Duodenal mucosa (tissue), 2 donors: ENCODE measurements around the gene FGD4.

Source experiments
- H3K27ac ChIP-seq: one replicate; pipeline ENCODE4 v1.7.0; 2013; ENCODE audit warnings: low read depth, low read length
- H3K27me3 ChIP-seq, 2 donors: one replicate each; pipeline ENCODE4 v1.7.0; 2013; ENCODE audit warnings: low read length in 2 of 2, control low read depth in 1 of 2; ENCODE audit not compliant: insufficient read depth in 2 of 2, control insufficient read depth in 1 of 2
- H3K36me3 ChIP-seq, 2 donors: one replicate each; pipeline ENCODE4 v1.7.0; 2013; ENCODE audit warnings: low read length in 2 of 2, control low read depth in 1 of 2; ENCODE audit not compliant: insufficient read depth in 2 of 2, control insufficient read depth in 1 of 2
- H3K4me1 ChIP-seq, 2 donors: one replicate each; pipeline ENCODE4 v1.7.0; 2013; ENCODE audit warnings: low read length in 2 of 2, control low read depth in 1 of 2; ENCODE audit not compliant: insufficient read depth in 2 of 2, control insufficient read depth in 1 of 2
- H3K4me3 ChIP-seq, 2 donors: one replicate each; pipeline ENCODE4 v1.7.0; 2013; ENCODE audit warnings: low read length in 2 of 2, low read depth in 1 of 2
- H3K9ac ChIP-seq, 2 donors: one replicate each; pipeline ENCODE4 v1.7.0; 2013; ENCODE audit warnings: low read length in 2 of 2, low read depth in 1 of 2
- H3K9me3 ChIP-seq, 2 donors: one replicate each; pipeline ENCODE4 v1.7.0; 2013; ENCODE audit warnings: low read length in 2 of 2, control low read depth in 1 of 2; ENCODE audit not compliant: control insufficient read depth in 1 of 2

FGD4 gene

GRCh38 chr12:32483993-32484392 is 84.6 kb downstream of the FGD4 start:
- Histone ChIP-seq H3K4me1 (peaks cover 15 to 26% of the 10 kb centered on the region in 2 donors), H3K4me3 (no peak overlapping the region), H3K9ac (no peak overlapping the region), H3K9me3 (no peaks in the 10 kb centered on the region), H3K27ac (no peak overlapping the region), H3K36me3 (no peaks in the 10 kb centered on the region), H3K27me3 (no peaks in the 10 kb centered on the region)

GRCh38 chr12:32486158-32486557 is 86.8 kb downstream of the FGD4 start:
- H3K27ac ChIP-seq: no peak overlapping the region
- no peaks in the 10 kb centered on the region for H3K36me3 ChIP-seq
- no peaks in the 10 kb centered on the region for H3K27me3 ChIP-seq
- peak overlapping the region; percentile 8 to 19 for H3K9ac ChIP-seq
- H3K4me1 ChIP-seq: peaks cover 17 to 30% of the 10 kb centered on the region in 2 donors
- H3K4me3 ChIP-seq: no peak overlapping the region
- no peaks in the 10 kb centered on the region for H3K9me3 ChIP-seq

DNA sequence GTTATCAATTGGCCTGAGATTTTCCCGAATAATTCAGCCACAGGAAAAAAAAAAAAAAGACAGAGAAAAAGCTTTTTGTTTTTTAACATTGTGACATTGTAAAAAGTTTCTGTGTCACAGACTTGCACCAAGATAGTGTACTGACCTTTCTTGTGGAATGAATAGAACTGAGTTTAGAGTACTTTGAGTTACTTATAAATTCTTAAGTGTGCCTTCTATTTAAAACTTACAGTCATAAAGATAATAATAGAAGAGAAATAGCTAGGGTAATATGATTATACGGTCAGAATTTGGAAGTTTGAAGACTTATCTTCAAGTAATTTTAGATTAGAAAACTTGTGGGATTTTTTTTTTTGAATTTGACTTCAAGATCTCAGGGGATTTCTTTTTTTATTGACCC is 88.8 kb downstream of the FGD4 start:
- Histone ChIP-seq H3K27me3 (no peaks in the 10 kb centered on the region), H3K27ac (no peak overlapping the region), H3K36me3 (no peaks in the 10 kb centered on the region), H3K9me3 (no peaks in the 10 kb centered on the region), H3K4me3 (no peak overlapping the region), H3K4me1 (peaks cover 17 to 38% of the 10 kb centered on the region in 2 donors), H3K9ac (no peak overlapping the region)

DNA sequence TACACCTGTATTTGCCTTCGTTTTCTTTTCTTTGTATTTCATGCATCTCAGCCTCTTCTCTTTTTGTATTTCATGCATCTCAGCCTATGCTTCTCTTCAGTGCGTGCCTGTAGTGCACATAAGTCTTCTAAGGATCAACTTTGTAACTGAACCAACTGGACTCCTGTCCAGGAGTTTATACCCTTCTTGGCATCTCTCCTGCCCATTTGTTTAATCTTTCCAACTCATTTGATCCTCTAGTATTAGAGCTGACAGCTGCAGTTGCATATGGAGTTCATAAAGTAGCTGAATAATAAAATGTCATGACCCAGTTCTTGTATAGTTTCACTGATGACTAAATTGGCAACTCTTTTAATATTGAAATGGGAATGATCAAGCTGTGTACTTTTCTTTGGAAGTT is 89.7 kb downstream of the FGD4 start:
- Histone ChIP-seq H3K36me3 (no peaks in the 10 kb centered on the region), H3K9me3 (no peaks in the 10 kb centered on the region), H3K9ac (no peak overlapping the region), H3K4me3 (no peak overlapping the region), H3K27ac (no peak overlapping the region), H3K27me3 (no peaks in the 10 kb centered on the region), H3K4me1 (peaks cover 13 to 35% of the 10 kb centered on the region in 2 donors)

DNA sequence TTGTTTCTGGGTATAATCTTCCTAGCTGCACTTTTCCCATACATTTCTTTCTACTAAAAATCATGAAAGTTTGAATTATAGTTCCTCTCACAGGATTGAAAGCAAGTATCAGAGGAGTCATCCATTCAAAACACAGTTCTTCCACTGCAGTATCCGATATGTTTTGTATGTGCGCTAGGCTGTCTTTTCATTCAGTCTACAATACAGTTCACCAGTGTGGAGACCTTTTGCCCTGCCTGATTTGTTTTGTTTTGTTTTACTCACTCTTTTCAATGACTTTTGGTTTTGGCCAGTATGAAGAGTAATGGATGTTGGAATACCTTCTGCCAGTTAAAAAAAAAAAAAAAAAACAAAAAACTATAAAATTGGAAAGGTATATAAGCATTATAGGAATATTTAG is 91.4 kb downstream of the FGD4 start:
- Histone ChIP-seq H3K4me1 (peaks cover 10 to 32% of the 10 kb centered on the region in 2 donors), H3K9ac (no peak overlapping the region), H3K9me3 (no peaks in the 10 kb centered on the region), H3K27ac (no peak overlapping the region), H3K4me3 (no peak overlapping the region), H3K27me3 (no peaks in the 10 kb centered on the region), H3K36me3 (no peaks in the 10 kb centered on the region)

DNA sequence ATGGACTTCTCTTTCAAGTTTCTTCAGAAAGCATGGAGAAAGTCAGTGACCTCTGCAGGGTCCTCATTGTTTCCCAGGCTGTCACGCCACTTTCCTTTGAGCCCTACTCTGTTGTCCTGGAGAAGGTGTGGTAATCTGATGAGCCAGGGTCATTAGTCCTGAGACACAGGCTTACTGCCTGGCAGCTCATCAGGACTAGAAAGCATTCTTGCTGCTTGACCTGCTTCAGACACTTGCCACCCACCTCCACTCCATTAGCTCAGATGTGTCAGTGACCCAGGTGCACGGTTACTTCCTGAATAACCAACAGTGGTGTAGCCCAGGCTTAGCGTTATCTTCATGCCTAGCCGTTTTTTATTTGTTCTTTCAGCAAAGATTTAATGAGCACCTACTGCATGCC is 93.9 kb downstream of the FGD4 start:
- no peaks in the 10 kb centered on the region for H3K9me3 ChIP-seq
- no peak overlapping the region for H3K4me3 ChIP-seq
- H3K9ac ChIP-seq: no peak overlapping the region
- H3K27ac ChIP-seq: no peak overlapping the region
- H3K27me3 ChIP-seq: no peaks in the 10 kb centered on the region
- peaks cover 9 to 25% of the 10 kb centered on the region in 2 donors for H3K4me1 ChIP-seq
- H3K36me3 ChIP-seq: no peaks in the 10 kb centered on the region

DNA sequence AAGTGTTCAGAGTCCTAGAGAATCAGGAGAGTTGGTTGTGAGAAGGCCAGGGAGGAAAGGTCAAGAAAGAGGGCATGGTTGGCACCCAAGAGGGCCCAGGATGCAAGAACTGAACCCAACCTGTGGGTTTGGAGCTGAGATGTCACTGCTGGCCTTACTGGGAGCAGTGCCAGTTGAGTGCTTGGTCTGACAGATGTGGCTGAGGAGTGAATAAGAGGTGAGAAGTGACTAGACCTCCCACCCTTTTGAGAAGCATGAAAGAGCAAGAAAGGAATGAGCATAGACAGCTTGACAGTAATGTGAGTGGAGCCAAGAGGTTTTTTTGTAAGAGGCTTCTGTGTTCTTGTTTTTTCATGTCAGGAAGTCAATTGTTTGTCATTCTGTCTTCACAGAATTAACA is 95.3 kb downstream of the FGD4 start:
- Histone ChIP-seq H3K27me3 (no peaks in the 10 kb centered on the region), H3K9me3 (no peaks in the 10 kb centered on the region), H3K4me3 (no peak overlapping the region), H3K36me3 (no peaks in the 10 kb centered on the region), H3K4me1 (peaks cover 9 to 31% of the 10 kb centered on the region in 2 donors), H3K27ac (no peak overlapping the region), H3K9ac (no peak overlapping the region)

DNA sequence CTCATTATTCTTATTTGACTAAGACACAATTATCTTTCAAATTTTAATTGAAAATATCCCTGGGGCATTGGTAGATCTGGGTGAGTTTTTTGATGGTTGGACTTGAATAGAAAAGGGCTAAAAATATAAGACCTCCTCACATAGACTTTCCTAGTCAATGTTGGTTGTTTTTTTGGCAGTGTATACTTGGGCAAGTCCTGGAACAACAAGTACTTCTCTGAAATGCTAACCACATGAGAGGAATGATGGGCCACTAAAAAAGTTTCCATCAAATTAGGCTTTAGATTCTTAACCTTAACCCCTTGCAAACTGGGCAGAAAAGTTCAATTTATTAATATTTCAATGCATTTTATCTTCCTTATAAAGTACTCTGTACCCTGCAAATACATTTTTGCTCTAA is 97.6 kb downstream of the FGD4 start:
- peaks cover 0 to 32% of the 10 kb centered on the region in 2 donors for H3K4me1 ChIP-seq
- no peaks in the 10 kb centered on the region for H3K9me3 ChIP-seq
- H3K4me3 ChIP-seq: no peak overlapping the region
- H3K27me3 ChIP-seq: no peaks in the 10 kb centered on the region
- H3K36me3 ChIP-seq: no peaks in the 10 kb centered on the region
- H3K27ac ChIP-seq: no peak overlapping the region
- H3K9ac ChIP-seq: no peak overlapping the region

DNA sequence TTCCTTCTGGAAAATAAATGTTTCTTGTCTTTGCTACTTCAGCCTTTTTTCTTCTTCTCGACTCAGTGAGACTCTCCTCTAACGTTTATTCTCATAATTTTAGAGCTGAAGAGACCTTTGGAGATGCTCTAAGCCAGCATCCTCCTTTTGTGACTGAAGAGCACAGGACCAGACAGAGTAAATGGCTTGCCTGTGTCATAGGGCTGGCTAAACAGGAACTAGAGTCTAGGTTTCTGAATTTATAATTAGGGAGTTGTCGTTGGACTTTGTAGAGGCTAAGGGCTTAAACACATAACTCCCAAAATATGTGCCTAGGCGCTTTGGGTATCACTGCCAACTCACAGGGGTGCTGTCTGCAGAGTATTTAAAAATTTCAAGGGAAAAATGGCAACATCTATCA is 98.5 kb downstream of the FGD4 start:
- no peaks in the 10 kb centered on the region for H3K27me3 ChIP-seq
- H3K4me1 ChIP-seq: peaks cover 0 to 36% of the 10 kb centered on the region in 2 donors

GRCh38 chr12:32499048-32499447 is 99.7 kb downstream of the FGD4 start:
- Histone ChIP-seq H3K4me1 (peaks cover 0 to 29% of the 10 kb centered on the region in 2 donors), H3K4me3 (no peak overlapping the region), H3K9me3 (no peaks in the 10 kb centered on the region), H3K36me3 (no peaks in the 10 kb centered on the region), H3K27ac (no peak overlapping the region), H3K9ac (no peak overlapping the region), H3K27me3 (no peaks in the 10 kb centered on the region)

More for the DNA sequence above, 98.5 kb downstream of the FGD4 start:
- Histone ChIP-seq H3K36me3 (no peaks in the 10 kb centered on the region), H3K27ac (no peak overlapping the region), H3K4me3 (no peak overlapping the region), H3K9ac (no peak overlapping the region), H3K9me3 (no peaks in the 10 kb centered on the region)

GRCh38 chr12:32501835-32502333 is 102.5 kb downstream of the FGD4 start:
- Histone ChIP-seq H3K4me3 (peak overlapping the region in 1 of 2 donors; percentile 24), H3K9ac (no peak overlapping the region)

More at GRCh38 chr12:32501835-32502333, 102.5 kb downstream of the FGD4 start:
- H3K27ac ChIP-seq: no peak overlapping the region
- no peaks in the 10 kb centered on the region for H3K9me3 ChIP-seq
- H3K36me3 ChIP-seq: no peaks in the 10 kb centered on the region
- H3K27me3 ChIP-seq: no peaks in the 10 kb centered on the region
- peaks cover 0 to 29% of the 10 kb centered on the region in 2 donors for H3K4me1 ChIP-seq
